Activated CD4-positive, CD25-positive, alpha-beta regulatory T cell treated with anti-CD3 and anti-CD28 coated beads, Interleukin-2, amount 50 U/mL, for 16 hours (primary cell): Measurements from ENCODE around the gene ZDHHC21.
"Not testable (repeated sequence)": the region's sequence is repeated elsewhere in the genome, so short reads cannot be mapped to it uniquely, and the experiment has no call there.

Experiments
- DNase-seq: peaks from one replicate; pipeline ENCODE4 v3.0.0-alpha.2; 2020; ENCODE audit warnings: low read depth, low spot score

ZDHHC21 gene

GRCh38 chr9:14682616-14683015 lies 10.6 kb downstream of the ZDHHC21 start:
- DNase-seq: not testable (repeated sequence)

DNA sequence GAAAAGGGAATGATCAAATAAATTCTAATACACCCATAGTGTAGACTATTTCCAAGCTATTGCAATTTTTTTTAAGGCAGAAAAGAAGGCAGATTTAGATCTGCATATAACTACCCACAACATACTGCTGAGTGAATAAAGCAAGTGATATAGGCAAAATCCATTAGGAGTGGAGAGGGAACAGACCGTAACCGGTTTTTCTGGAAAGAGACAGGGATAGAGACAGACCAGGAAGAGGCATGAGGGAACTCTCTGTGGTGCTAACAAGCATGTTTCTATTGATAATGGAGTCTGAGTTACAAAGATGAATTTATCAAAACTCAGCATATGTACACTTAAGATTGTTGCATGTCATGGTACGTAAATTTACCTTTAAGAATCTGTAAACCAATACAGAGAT lies 14.5 kb downstream of the ZDHHC21 start:
- DNase-seq: no peak

- no peak for DNase-seq
Measured at GRCh38 chr9:14677872-14678271, 15.4 kb downstream of the ZDHHC21 start.

DNA sequence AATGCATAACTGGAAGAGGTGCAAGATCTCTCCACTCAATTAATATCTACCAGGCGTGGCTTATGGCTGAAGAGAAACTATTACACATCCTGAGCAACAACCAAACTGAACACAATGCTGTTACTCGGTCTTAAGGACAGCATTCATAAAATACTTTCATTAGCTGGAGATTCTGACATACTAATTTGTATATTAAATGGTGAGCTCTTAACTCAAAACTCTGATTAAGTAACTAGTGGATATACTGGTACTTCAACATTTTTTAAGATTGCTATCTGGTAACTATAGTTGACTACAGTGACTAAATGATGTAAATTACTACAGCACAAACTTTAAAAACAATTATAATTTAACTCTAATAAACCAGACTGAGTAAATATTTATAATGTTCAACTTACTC lies 15.8 kb downstream of the ZDHHC21 start:
- no peak for DNase-seq

GRCh38 chr9:14674630-14675029 lies 18.6 kb downstream of the ZDHHC21 start:
- no peak for DNase-seq

GRCh38 chr9:14671377-14671776 lies 21.9 kb downstream of the ZDHHC21 start:
- no peak for DNase-seq

- no peak for DNase-seq
Measured at GRCh38 chr9:14670718-14671117, 22.5 kb downstream of the ZDHHC21 start.

DNA sequence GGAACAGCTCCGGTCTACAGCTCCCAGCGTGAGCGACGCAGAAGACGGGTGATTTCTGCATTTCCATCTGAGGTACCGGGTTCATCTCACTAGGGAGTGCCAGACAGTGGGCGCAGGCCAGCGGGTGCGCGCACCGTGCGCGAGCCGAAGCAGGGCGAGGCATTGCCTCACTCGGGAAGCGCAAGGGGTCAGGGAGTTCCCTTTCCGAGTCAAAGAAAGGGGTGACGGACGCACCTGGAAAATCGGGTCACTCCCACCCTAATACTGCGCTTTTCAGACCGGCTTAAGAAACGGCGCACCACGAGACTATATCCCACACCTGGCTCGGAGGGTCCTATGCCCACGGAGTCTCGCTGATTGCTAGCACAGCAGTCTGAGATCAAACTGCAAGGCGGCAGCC lies 29.2 kb downstream of the ZDHHC21 start:
- DNase-seq: not testable (repeated sequence)

DNA sequence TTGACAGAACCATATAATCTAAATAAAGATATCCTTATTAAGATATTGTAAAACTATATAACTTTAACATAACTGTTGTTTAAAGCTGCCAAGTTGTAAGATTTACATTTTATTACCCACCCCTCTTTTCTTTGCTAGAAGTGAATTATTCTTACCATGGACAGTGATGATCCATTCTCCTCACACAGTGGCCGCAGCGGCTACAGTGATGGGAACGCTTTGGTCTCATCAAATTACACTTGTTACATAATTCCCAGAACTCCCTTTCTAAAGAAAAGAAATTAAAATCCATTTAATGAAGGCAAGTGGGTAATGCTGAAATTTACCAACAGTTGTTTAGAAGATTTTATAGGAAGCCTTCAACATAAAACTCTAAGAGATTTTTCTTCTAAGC lies 31.2 kb downstream of the ZDHHC21 start:
- DNase-seq: no peak

DNA sequence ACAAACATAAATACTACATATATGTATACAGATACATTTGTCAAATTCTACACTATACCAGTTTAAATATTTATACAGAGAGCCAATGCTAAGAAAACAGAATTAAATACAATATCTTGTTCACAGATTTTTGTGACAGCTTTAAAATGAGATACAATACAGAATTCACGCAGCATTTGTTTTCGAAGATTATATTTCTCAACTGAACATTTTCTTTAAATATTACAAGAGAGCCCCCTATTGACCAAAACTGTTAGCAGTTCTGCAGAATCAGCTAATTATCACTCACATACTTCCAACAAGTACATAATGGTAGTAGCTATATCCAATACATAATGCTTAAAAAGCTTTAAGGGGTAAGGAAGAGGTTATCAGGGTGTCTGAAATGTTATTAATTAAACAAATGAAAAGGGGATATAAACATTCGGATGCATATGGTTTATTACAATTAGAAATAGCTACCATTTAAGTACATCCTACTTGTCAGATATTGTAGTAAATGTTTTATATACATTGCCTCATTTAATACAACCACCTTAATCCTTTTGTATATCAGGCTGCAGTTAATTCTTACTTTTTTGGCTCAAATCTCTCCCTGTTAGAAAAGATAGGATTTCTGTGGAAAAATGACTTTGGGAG lies 31.7 kb downstream of the ZDHHC21 start:
- no peak for DNase-seq

DNA sequence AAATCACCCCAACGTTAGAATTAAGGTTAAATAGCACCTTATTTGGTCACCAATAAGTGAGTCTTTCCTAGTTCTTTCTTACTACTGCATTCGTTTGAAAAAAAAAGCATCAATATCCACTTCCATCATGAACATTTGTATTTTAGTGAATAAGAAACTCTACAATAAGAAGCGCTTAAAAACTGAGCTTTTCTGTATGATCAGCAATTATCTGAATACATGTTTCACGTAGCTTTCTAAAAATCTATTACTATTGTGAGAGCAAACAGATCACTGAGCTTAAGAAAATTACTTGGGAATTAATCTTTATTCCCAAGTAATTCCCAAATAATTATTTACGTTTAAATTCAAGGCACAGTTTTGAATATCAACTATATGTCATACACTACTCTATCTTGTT lies 32.5 kb downstream of the ZDHHC21 start:
- DNase-seq: no peak

GRCh38 chr9:14654932-14655331 lies 38.3 kb downstream of the ZDHHC21 start:
- DNase-seq: no peak

DNA sequence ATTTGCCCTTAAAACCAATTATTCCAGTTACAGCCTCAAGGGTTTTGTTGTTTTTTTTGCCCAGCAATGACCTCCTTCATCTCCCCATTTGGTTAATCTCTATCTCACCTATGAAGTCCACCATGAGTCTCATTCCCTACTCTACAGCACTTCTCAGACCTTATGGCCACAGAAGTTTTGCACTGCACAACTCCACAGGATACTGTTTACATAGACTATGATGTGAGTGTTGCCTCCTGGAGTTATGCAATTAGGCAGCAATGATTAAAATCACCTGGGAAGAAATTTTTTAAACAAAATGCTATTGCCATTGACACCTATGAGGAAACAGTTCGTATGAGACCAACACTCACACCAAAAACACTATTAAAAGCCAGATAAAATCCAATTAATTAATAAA lies 39.7 kb downstream of the ZDHHC21 start:
- no peak for DNase-seq

DNA sequence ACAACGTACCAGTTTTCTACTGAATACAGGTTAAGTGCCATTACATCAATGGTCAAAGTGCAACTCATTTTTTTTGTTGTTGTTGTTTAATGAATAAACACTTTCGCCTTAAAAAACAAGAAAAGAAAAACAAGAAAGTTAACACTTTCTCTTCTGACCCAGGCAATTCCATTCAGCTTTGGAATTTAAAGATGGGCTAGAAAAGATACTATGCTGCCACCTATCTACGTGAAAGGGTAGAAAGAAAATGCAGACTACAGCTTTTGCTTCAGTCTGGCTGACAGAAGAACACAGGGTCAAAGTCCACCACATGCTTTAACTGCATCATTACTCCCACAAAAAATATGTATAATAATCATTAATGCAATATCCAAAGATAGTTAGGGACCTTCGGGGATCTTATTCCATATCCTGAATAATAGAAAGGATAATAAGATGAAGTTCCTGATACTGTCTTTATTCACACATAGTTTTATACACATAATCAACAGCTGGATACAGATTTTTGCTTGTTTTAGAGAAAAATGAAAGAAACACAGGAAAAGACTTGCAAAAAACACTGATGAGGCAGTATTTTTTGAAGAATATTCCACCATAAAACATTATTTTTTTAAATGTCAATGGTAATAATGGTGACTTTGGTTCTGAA lies 40.4 kb downstream of the ZDHHC21 start:
- no peak for DNase-seq

GRCh38 chr9:14650596-14650995 lies 42.6 kb downstream of the ZDHHC21 start:
- no peak for DNase-seq

GRCh38 chr9:14645648-14646047 lies 47.6 kb downstream of the ZDHHC21 start:
- DNase-seq: no peak

DNA sequence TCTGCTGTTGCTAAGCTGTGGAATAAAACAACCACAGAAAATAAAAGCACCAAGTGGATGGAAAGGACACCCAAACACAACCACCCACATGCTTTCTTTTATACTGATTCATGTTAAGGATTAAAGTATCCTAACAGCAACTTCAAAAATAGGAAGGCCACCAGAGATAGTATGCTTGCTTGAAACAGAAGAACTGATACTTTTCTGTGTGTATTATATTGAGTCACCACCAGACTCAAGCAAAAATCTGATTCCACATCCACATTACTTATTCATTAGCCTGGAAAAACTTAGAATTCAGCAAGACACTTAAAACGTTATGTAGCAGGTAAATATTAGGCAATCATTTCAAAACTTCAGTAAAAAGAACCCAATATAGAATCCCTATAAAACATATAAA lies 52.3 kb downstream of the ZDHHC21 start:
- DNase-seq: no peak

DNA sequence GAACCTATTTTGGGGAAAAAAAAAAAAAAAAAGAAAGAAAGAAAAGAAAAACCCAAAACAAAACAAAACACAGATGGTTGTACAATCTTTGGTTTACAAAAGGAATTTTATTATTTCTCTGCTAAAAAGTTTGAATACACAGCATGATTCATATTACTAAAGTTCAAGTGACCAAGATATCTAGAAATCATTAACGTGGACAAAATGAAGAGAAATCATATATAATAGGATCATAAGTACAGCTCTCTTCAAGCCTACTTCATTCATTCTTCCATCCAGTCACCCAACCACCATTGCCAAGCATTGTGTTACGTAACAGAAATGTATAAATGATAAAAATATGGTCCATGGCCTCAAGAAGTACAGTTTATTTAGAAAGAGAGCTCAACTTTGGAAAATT lies 52.9 kb downstream of the ZDHHC21 start:
- DNase-seq: no peak

GRCh38 chr9:14633906-14634565 lies 59.2 kb downstream of the ZDHHC21 start:
- no peak for DNase-seq

DNA sequence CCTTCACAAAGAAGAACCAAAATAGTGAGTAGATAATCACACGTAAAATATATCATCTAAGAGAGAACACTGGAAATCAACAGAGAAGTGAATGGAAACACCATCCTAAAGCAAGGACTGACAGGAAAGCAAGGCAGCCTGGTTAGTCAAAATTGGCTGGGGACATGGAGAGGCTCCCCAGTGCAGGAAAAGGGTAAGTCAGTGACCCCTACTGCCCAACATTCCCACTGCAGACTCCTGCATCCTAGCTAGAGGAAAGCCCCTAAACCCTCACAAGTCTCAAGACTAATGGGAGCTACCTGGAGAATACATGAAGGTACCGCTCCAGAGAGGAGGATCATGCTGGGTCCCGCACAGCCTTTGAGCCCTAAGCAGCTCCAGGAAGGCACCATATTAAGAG lies 60.1 kb downstream of the ZDHHC21 start:
- DNase-seq: no peak

GRCh38 chr9:14627513-14627912 lies 65.7 kb downstream of the ZDHHC21 start:
- DNase-seq: no peak

DNA sequence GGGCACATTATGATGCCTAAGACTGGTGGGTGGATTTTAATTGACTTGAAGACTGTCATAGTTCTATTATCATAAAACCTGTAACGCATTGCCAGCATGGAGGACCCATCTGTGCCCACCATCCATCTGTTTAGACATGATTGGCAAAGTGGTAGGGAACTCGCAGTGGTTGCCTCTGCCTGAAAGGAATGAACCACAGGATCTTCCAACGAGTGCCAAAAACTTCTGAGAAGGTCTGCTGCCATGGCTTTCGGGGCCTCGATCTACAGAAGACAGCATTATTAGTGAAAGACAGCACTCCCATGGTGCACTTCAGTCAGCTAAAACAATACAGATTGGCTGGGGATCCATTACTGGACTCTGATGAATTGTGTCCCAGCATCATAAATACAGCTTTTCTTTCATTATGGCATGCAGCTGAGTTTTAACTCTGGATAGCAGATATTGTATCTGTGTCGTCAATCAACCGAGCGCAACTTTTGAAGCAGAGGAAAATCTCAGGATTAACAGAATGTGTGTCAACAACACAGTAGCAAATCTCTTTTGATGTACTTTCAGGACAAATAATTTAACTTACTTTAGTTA lies 74.3 kb downstream of the ZDHHC21 start:
- no peak for DNase-seq
